Spleen (tissue), 7 donors: ENCODE measurements around the gene ATP2B1.

Experiments
- CTCF ChIP-seq, 11 experiments: fragments of 200-600 bp in 7 of 11; fragments of 450-650 bp in 4 of 11; sonication (generic) in 4 of 11; IDR thresholded peaks in 8 of 11; conservative IDR thresholded peaks in 3 of 11; 1 replicate in 7 of 11; 2 replicates in 4 of 11; pipeline versions ENCODE4 v1.4.0 to v1.8.0; 2016 to 2021; ENCODE audit warnings: antibody characterized with exemption in 11 of 11, inconsistent platforms in 4 of 11, mild to moderate bottlenecking in 1 of 11
- POLR2AphosphoS5 ChIP-seq, 3 donors: sonication (generic); formaldehyde crosslinking; IDR thresholded peaks; one replicate each; pipeline ENCODE4 v1.5.1; 2017; ENCODE audit warnings: antibody characterized with exemption in 3 of 3
- donor health status: DM: no; HTN: no; CAD: no; lungs with moderate emphysema.
- donor health status: DM: no; HTN: no; CAD: no.
- donor health status: DM: no; HTN: no; CAD: no.

GRCh38 chr12:89663577-89664357 is 44.9 kb downstream of the ATP2B1 start:
- TF ChIP-seq CTCF (IDR thresholded peaks at IDR 0.05 in 8 of 11, conservative IDR thresholded peaks at IDR 0.05 in 3 of 11) (no peak), POLR2AphosphoS5 (IDR thresholded peaks at IDR 0.05) (no peak)
